HUES6 (cell line): ENCODE results near the gene MAD1L1.

ENCODE experiments used
- H3K27ac ChIP-seq: 2 replicates; pipeline ENCODE4 v1.7.0; 2013; ENCODE audit warnings: low read depth, mild to moderate bottlenecking, low read length, inconsistent platforms
- H3K27me3 ChIP-seq: 2 replicates; pipeline ENCODE4 v1.6.1; 2013; ENCODE audit warnings: low read length; ENCODE audit not compliant: control insufficient read depth, insufficient read depth
- H3K36me3 ChIP-seq: 2 replicates; pipeline ENCODE4 v1.6.1; 2013; ENCODE audit warnings: low read length; ENCODE audit not compliant: control insufficient read depth, insufficient read depth
- H3K4me1 ChIP-seq: 2 replicates; pipeline ENCODE4 v1.6.1; 2013; ENCODE audit warnings: low read length; ENCODE audit not compliant: control insufficient read depth, insufficient read depth
- H3K4me3 ChIP-seq: 2 replicates; pipeline ENCODE4 v1.5.1; 2013; ENCODE audit warnings: low read depth, low read length
- H3K9ac ChIP-seq: one replicate; pipeline ENCODE4 v1.6.1; 2013; ENCODE audit warnings: mild to moderate bottlenecking, low read length
- H3K9me3 ChIP-seq: 2 replicates; pipeline ENCODE4 v1.6.1; 2013; ENCODE audit warnings: low read depth, low read length; ENCODE audit not compliant: control insufficient read depth, insufficient read depth

The MAD1L1 gene

GRCh38 chr7:1769286-1770200 lies 463.2 kb downstream of the MAD1L1 start:
- Histone ChIP-seq H3K27me3 (no peaks in the 10 kb centered on the region), H3K9me3 (peaks cover 9% of the 10 kb centered on the region), H3K9ac (no peak overlapping the region), H3K4me3 (no peak overlapping the region), H3K4me1 (no peaks in the 10 kb centered on the region), H3K36me3 (no peaks in the 10 kb centered on the region), H3K27ac (no peak overlapping the region)

- H3K27me3 ChIP-seq: no peaks in the 10 kb centered on the region
- H3K9ac ChIP-seq: no peak overlapping the region
- no peak overlapping the region for H3K4me3 ChIP-seq
- H3K4me1 ChIP-seq: no peaks in the 10 kb centered on the region
- H3K36me3 ChIP-seq: no peaks in the 10 kb centered on the region
- peaks cover 14% of the 10 kb centered on the region for H3K9me3 ChIP-seq
- no peak overlapping the region for H3K27ac ChIP-seq
These were observed 463.9 kb downstream of the MAD1L1 start for GRCh38 chr7:1768832-1769231.

GRCh38 chr7:1767524-1767923 lies 465.2 kb downstream of the MAD1L1 start:
- H3K9ac ChIP-seq: no peak overlapping the region
- no peaks in the 10 kb centered on the region for H3K36me3 ChIP-seq
- H3K4me1 ChIP-seq: no peaks in the 10 kb centered on the region
- peaks cover 25% of the 10 kb centered on the region for H3K9me3 ChIP-seq
- H3K4me3 ChIP-seq: no peak overlapping the region
- H3K27ac ChIP-seq: no peak overlapping the region
- no peaks in the 10 kb centered on the region for H3K27me3 ChIP-seq
